Gastrocnemius medialis (tissue), 4 donors: ENCODE measurements around the gene LRRC41.

Experiments used
- CTCF ChIP-seq, 5 experiments: fragments of 450-650 bp in 3 of 5; fragments of 200-600 bp in 2 of 5; sonication (generic) in 2 of 5; IDR thresholded peaks in 4 of 5; conservative IDR thresholded peaks in 1 of 5; 1 replicate in 4 of 5; 2 replicates in 1 of 5; pipeline ENCODE4 v1.5.1; 2016 to 2019; ENCODE audit warnings: antibody characterized with exemption in 5 of 5, mild to moderate bottlenecking in 3 of 5, moderate library complexity in 3 of 5
- POLR2A ChIP-seq, 2 donors: fragments of 450-650 bp; IDR thresholded peaks; one replicate each; pipeline ENCODE4 v1.6.1; 2017; ENCODE audit warnings: antibody characterized with exemption in 2 of 2, mild to moderate bottlenecking in 2 of 2, moderate library complexity in 2 of 2

DNA sequence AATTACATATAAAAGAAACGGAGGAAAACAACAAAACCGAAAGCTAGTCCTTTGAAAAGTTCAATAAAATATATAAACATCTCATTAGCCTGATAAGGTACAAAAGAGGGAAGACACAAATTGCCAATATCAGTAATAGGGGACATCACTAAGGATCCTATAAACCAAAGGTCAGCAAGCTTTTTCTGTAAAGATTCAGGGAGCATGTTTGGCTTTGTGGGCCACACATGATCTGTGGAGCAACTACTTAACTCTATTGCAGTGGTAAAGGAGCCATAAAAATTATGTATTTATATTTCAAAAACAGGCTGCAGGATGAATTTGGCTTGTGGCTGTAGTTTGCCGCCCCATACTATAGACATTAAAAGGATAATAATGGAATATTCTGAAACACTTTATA is 31.7 kb upstream of the LRRC41 start:
- TF ChIP-seq CTCF (IDR thresholded peaks at IDR 0.05 in 4 of 5, conservative IDR thresholded peaks at IDR 0.05 in 1 of 5) (no peak), POLR2A (IDR thresholded peaks at IDR 0.05) (no peak)
